Immature natural killer cell (primary cell): ENCODE data around the gene PHLDA1. TPM values are rescaled to one million over a fixed set of nuclear protein-coding genes. Genes with fewer than 3 reads are reported as not detected.
A peak's percentile ranks its signal among the peaks of the same experiment; 100 is the strongest.
"Not testable (repeated sequence)": the region's sequence is repeated elsewhere in the genome, so short reads cannot be mapped to it uniquely, and the experiment has no call there.

Experiments used
- DNase-seq, 3 donors: peaks; one replicate each; pipeline ENCODE4 v3.0.0; 2022; ENCODE audit warnings: mixed read lengths in 1 of 3
- H3K27ac Mint-ChIP-seq, 6 donors: one replicate each; pipeline ENCODE4 v1.8.0; 2020; ENCODE audit warnings: mixed read lengths in 6 of 6, mild to moderate bottlenecking in 5 of 6, inconsistent platforms in 4 of 6, moderate library complexity in 3 of 6
- H3K27me3 Mint-ChIP-seq, 3 donors: one replicate each; pipeline ENCODE4 v1.8.0; 2020 to 2021; ENCODE audit warnings: low read depth in 3 of 3, mild to moderate bottlenecking in 3 of 3, mixed read lengths in 3 of 3, moderate library complexity in 3 of 3, inconsistent platforms in 1 of 3
- H3K36me3 Mint-ChIP-seq, 3 donors: one replicate each; pipeline ENCODE4 v1.8.0; 2020; ENCODE audit warnings: mixed read lengths in 3 of 3, inconsistent platforms in 2 of 3, mild to moderate bottlenecking in 2 of 3
- H3K4me1 Mint-ChIP-seq, 2 donors: one replicate each; pipeline ENCODE4 v1.8.0; 2020; ENCODE audit warnings: inconsistent platforms in 2 of 2, mild to moderate bottlenecking in 2 of 2, mixed read lengths in 2 of 2, moderate library complexity in 1 of 2
- H3K4me3 Mint-ChIP-seq, 5 donors: one replicate each; pipeline ENCODE4 v1.8.0; 2020; ENCODE audit warnings: mild to moderate bottlenecking in 5 of 5, mixed read lengths in 5 of 5, inconsistent platforms in 3 of 5, moderate library complexity in 3 of 5
- H3K9me3 Mint-ChIP-seq, 6 donors: one replicate each; pipeline ENCODE4 v1.8.0; 2020; ENCODE audit warnings: mild to moderate bottlenecking in 6 of 6, mixed read lengths in 6 of 6, inconsistent platforms in 4 of 6, moderate library complexity in 3 of 6
- polyA plus RNA-seq, 3 donors: library from polyadenylated mRNA; unstranded; fragments of 300-500 nt; fragmentation: Illumina TruSeq; gene quantifications; one replicate each; pipeline ENCODE4 v1.2.3, GENCODE V29; 2021

PHLDA1 gene
- polyA plus RNA-seq, 3 donors from 2014 or later, result 0.59 to 1.4 (median 0.92) TPM

GRCh38 chr12:75998292-75999063 lies 33.1 kb downstream of the PHLDA1 start:
- Mint-ChIP-seq H3K27ac (no peak overlapping the region), H3K4me1 (no peaks in the 10 kb centered on the region), H3K36me3 (no peaks in the 10 kb centered on the region), H3K27me3 (peaks cover 0 to 2% (median 2%) of the 10 kb centered on the region in 3 donors), H3K4me3 (no peak overlapping the region), H3K9me3 (no peaks in the 10 kb centered on the region)
- DNase-seq, result no peak

DNA sequence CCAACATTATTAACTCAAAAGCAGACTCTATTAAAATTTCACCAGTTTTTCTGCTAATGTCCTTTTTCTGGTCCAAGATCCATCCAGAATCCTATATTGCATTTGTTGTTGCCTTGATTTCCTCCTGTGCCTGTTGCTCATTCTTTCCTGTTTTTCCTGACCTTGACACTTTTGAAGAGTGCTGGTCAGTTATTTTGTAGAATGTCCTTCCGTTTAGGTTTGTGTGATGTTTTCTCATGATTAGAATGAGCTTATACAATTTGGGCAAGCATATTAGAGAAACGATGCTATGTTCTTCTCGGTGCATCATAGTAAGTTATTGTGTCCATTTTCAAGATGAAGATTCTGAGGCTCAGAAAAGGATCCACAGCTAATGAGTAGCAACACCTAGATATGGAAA lies 33.9 kb downstream of the PHLDA1 start:
- H3K36me3 Mint-ChIP-seq, result no peaks in the 10 kb centered on the region
- no peak overlapping the region for H3K4me3 Mint-ChIP-seq
- no peaks in the 10 kb centered on the region for H3K9me3 Mint-ChIP-seq
- H3K27ac Mint-ChIP-seq, result no peak overlapping the region
- H3K27me3 Mint-ChIP-seq, result peaks cover 0 to 2% (median 2%) of the 10 kb centered on the region in 3 donors
- no peaks in the 10 kb centered on the region for H3K4me1 Mint-ChIP-seq
- DNase-seq, result no peak

DNA sequence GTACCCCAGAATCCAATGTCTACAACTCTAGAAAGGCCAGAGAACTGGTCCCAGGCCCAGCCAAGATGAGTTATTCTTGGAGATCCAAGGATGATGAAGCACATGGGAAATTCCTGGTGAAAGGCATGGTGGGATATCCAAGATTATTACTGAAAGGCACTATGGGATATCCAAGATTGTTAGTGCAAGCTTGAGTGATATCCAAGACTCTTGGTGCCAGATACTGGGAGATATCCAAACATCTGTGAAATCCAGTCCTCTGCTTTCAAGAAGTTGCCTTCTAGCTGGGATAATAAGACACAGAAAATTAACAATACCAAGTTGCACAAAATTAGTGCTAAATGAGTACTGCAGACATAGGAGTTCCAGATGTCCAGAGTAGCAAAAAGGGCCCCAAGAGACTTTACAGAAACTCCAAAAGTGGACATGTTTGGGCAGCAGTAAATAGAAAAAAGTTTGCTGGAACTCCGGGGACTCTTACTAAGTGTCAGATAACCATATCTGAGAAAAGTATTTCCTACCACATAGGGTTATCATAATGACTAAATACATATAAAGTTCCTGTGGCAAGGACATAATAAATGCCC lies 34.6 kb downstream of the PHLDA1 start:
- no peak overlapping the region for H3K27ac Mint-ChIP-seq
- no peaks in the 10 kb centered on the region for H3K9me3 Mint-ChIP-seq
- no peak for DNase-seq
- H3K4me1 Mint-ChIP-seq, result no peaks in the 10 kb centered on the region
- H3K27me3 Mint-ChIP-seq, result peaks cover under 1 to 2% (median 2%) of the 10 kb centered on the region in 3 donors
- H3K4me3 Mint-ChIP-seq, result no peak overlapping the region
- H3K36me3 Mint-ChIP-seq, result no peaks in the 10 kb centered on the region

DNA sequence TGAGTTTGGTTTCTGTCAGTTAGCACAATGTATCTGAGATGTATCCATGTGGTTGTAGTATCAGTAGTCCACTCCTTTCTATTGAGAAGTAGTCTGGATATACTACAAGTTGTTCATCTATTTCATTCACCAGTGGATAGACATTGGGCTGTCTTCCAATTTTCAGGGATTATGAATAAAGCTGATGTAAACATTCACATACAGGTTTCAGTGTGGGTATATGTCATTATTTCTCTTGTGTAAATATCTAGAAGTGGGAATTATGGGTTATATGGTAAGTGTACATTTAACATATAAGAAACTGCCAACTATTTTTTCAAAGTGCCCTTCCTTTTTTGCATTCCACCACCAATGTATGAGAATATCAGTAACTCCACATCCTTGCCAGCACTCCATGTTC lies 35.9 kb downstream of the PHLDA1 start:
- Mint-ChIP-seq H3K4me3 (no peak overlapping the region), H3K27me3 (peaks cover 2% of the 10 kb centered on the region in 3 donors), H3K27ac (no peak overlapping the region), H3K36me3 (no peaks in the 10 kb centered on the region), H3K9me3 (no peaks in the 10 kb centered on the region), H3K4me1 (no peaks in the 10 kb centered on the region)
- DNase-seq, result no peak

GRCh38 chr12:75994069-75994740 lies 37.4 kb downstream of the PHLDA1 start:
- Mint-ChIP-seq H3K27ac (no peak overlapping the region), H3K27me3 (peaks cover 0 to 2% (median 2%) of the 10 kb centered on the region in 3 donors), H3K4me3 (no peak overlapping the region), H3K9me3 (no peaks in the 10 kb centered on the region), H3K36me3 (no peaks in the 10 kb centered on the region), H3K4me1 (no peaks in the 10 kb centered on the region)
- no peak for DNase-seq

- Mint-ChIP-seq H3K9me3 (peaks cover 0 to 6% (median 0%) of the 10 kb centered on the region in 6 donors), H3K4me3 (no peak overlapping the region), H3K27ac (peak overlapping the region in 1 of 6 donors; percentile 79), H3K27me3 (peaks cover 0 to 6% (median 2%) of the 10 kb centered on the region in 3 donors), H3K4me1 (no peaks in the 10 kb centered on the region), H3K36me3 (no peaks in the 10 kb centered on the region)
- no peak for DNase-seq
Measured at GRCh38 chr12:75991753-75992152, 39.8 kb downstream of the PHLDA1 start.

- Mint-ChIP-seq H3K27ac (no peak overlapping the region), H3K27me3 (peaks cover 0 to 6% (median 0%) of the 10 kb centered on the region in 3 donors), H3K4me1 (peaks cover under 1 to 2% of the 10 kb centered on the region in 2 donors), H3K9me3 (peaks cover 0 to 6% (median 0%) of the 10 kb centered on the region in 6 donors), H3K4me3 (no peak overlapping the region), H3K36me3 (no peaks in the 10 kb centered on the region)
- no peak for DNase-seq
Measured at GRCh38 chr12:75990189-75990912, 41.2 kb downstream of the PHLDA1 start.

DNA sequence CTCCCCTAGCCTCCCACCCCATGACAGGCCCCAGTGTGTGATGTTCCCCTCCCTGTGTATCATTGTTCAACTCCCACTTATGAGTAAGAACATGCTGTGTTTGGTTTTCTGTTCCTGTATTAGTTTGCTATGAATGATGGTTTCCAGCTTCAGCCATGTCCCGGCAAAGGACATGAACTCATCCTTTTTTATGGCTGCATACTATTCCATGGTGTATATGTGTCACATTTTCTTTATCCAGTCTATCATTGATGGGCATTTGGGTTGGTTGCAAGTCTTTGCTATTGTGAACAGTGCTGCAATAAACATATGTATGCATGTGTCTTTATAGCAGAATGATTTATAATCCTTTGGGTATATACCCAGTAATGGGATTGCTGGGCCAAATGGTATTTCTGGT lies 43.9 kb downstream of the PHLDA1 start:
- not testable (repeated sequence) for DNase-seq, H3K27ac Mint-ChIP-seq, H3K27me3 Mint-ChIP-seq, H3K36me3 Mint-ChIP-seq, H3K9me3 Mint-ChIP-seq, H3K4me3 Mint-ChIP-seq
- peaks cover 10% of the 10 kb centered on the region in 2 donors for H3K4me1 Mint-ChIP-seq

DNA sequence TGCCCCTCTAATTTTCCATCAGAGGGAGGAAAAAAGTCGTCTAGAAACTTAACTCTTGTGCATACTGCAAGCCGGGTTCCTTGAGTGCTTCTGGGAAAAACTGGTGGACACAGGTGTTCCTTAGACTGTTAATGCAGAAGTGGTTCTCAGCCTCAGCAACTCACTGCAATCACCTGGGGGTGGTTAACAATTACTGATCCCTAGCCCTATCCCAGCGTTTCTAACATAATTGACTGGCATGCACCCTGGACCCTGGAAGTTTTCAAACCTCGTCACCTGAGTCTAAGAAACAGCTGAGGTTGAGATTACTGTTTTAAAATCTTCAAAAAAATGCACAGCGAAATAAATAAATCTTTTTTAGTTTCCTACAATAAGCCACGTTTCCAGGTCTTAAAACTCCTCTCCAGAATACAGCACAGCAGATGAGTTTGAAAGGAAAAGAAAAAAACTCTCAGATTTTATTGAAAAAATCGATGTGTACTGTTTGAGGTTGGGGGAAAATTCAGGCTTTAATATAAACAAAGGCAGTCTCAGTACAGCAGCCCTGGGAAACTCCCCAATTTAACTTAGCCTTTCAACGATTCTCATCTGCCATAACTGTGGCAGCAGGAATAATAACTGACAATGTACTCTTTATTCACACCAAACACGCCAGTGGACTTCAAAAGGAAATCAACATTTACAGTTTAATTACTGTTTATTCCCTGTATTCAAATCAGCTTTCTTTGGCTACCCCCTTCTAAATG lies 45.4 kb downstream of the PHLDA1 start:
- peak overlapping the region in 1 of 6 donors; percentile 49 for H3K27ac Mint-ChIP-seq
- H3K9me3 Mint-ChIP-seq, result peaks cover 0 to 6% (median 0%) of the 10 kb centered on the region in 6 donors

DNA sequence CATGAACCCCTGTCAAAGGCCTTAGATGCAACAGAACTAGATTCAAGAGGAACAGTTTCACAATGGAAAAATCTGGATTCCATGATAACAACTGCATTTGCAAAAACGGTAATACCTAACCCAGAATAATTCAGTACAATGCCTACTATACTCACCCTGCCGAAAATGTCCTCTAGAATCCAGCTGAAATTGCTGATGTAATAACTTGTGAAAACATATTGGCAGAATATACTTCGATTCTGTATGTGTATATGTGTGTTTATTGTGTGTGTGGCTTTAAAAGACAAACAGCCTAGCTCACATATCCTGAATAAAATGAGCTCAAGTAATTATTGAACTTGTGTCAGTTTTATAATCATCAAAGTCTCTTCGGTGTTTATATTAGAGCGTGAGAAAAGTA lies 46.0 kb downstream of the PHLDA1 start:
- Mint-ChIP-seq H3K4me3 (no peak overlapping the region), H3K36me3 (no peaks in the 10 kb centered on the region), H3K27me3 (peaks cover 0 to 4% (median 2%) of the 10 kb centered on the region in 3 donors), H3K4me1 (peaks cover 10% of the 10 kb centered on the region in 2 donors), H3K27ac (peak overlapping the region in 2 of 6 donors; percentile 43 to 49), H3K9me3 (peaks cover 0 to 6% (median 0%) of the 10 kb centered on the region in 6 donors)
- no peak for DNase-seq

More for the DNA sequence above, 45.4 kb downstream of the PHLDA1 start:
- Mint-ChIP-seq H3K36me3 (no peaks in the 10 kb centered on the region), H3K4me1 (peaks cover 10% of the 10 kb centered on the region in 2 donors), H3K4me3 (no peak overlapping the region), H3K27me3 (peaks cover 0 to 4% (median 0%) of the 10 kb centered on the region in 3 donors)
- DNase-seq, result no peak

DNA sequence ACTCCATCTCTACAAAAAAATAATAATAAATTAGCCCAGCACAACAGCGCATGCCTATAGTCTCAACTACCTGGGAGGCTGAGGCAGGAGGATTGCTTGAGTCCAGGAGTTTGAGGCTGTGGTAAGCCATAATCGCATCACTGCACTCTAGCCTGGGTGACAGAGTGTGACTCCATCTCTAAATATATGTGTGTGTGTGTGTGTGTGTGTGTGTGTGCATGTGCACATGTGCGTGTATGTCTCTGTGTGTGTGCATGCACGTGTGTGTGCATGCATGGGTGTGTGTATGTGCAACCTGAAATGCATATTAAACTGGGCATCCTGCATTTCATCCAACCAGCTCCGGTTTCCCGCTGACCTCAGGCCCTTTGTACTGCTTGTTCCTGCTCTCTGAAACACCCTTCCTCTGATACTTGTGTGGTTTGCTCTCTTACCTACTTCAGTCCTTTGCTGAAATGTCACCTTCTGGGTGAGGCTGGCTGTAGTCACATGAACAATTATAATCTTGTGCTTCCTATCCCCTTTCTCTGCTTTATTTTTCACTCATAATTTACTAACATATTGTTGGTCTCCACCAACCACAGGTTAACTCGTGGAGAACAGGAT lies 46.9 kb downstream of the PHLDA1 start:
- Mint-ChIP-seq H3K4me3 (no peak overlapping the region), H3K27ac (peak overlapping the region in 3 of 6 donors; percentile 2 to 49 (median 36)), H3K9me3 (peaks cover 0 to 6% (median 0%) of the 10 kb centered on the region in 6 donors), H3K27me3 (peaks cover 0 to 4% (median 2%) of the 10 kb centered on the region in 3 donors), H3K4me1 (peaks cover 11% of the 10 kb centered on the region in 2 donors), H3K36me3 (no peaks in the 10 kb centered on the region)
- DNase-seq, result no peak

GRCh38 chr12:75983851-75984250 lies 47.7 kb downstream of the PHLDA1 start:
- not testable (repeated sequence) for H3K4me3 Mint-ChIP-seq, H3K27me3 Mint-ChIP-seq, H3K9me3 Mint-ChIP-seq, H3K36me3 Mint-ChIP-seq, DNase-seq
- H3K4me1 Mint-ChIP-seq, result peaks cover 19 to 20% of the 10 kb centered on the region in 2 donors
- peak overlapping the region in 2 of 6 donors; percentile 4 to 73 for H3K27ac Mint-ChIP-seq
